ENCODE results near the gene GK.

DNA sequence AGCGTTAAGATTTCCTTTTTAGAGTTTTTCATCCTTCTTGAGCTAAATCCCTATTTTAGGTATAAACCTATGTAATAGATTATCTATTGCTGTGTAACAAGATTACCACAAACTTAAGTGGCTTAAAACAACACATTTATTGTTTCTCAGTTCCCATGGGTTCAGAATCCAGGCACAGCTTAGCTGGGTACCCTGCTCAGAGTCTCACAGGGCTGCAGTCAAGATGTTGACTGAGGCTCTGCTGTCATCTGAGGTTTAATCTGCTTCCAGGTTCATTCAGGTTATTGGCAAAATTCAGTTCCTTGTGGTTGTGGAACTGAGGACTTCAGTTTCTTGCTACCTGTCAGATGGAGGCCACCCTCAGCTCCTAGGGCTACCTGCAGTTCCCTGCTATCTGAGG is 60.9 kb downstream of the GK start:
- no peak for TF ChIP-seq POLR2A (IDR thresholded peaks at IDR 0.05)
- TF ChIP-seq, protein P1, sequence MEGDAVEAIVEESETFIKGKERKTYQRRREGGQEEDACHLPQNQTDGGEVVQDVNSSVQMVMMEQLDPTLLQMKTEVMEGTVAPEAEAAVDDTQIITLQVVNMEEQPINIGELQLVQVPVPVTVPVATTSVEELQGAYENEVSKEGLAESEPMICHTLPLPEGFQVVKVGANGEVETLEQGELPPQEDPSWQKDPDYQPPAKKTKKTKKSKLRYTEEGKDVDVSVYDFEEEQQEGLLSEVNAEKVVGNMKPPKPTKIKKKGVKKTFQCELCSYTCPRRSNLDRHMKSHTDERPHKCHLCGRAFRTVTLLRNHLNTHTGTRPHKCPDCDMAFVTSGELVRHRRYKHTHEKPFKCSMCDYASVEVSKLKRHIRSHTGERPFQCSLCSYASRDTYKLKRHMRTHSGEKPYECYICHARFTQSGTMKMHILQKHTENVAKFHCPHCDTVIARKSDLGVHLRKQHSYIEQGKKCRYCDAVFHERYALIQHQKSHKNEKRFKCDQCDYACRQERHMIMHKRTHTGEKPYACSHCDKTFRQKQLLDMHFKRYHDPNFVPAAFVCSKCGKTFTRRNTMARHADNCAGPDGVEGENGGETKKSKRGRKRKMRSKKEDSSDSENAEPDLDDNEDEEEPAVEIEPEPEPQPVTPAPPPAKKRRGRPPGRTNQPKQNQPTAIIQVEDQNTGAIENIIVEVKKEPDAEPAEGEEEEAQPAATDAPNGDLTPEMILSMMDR (IDR thresholded peaks at IDR 0.05) = no peak

All from right lobe of liver (tissue), 4 donors.